Neural cell (in vitro differentiated cells): ENCODE data around the gene NTHL1. TPM values are rescaled to one million over a fixed set of nuclear protein-coding genes. Genes with fewer than 3 reads are reported as not detected.

Experiments
- H2AFZ ChIP-seq: fragments of 200-600, 300-800 bp; sonication (generic), shearing (Covaris generic); 2 replicates; pipeline ENCODE4 v1.6.0; 2014; ENCODE audit warnings: low read depth, mild to moderate bottlenecking, antibody characterized with exemption, low read length, moderate library complexity
- H3F3A ChIP-seq: fragments of 200-600 bp; shearing (Covaris generic); 2 replicates; pipeline ENCODE4 v1.6.1; 2016; ENCODE audit warnings: mild to moderate bottlenecking, moderate library complexity, mixed read lengths, antibody characterized with exemption, low read length; ENCODE audit not compliant: insufficient read depth, poor library complexity, severe bottlenecking
- H3K27ac ChIP-seq: fragments of 200-600, 300-800 bp; sonication (generic), shearing (Covaris generic); 2 replicates; pipeline ENCODE4 v1.5.1; 2014; ENCODE audit warnings: mild to moderate bottlenecking, low read length, moderate library complexity
- H3K27me3 ChIP-seq: fragments of 300-800, 200-600 bp; sonication (generic), shearing (Covaris generic); 2 replicates; pipeline ENCODE4 v1.6.0; 2014; ENCODE audit warnings: mild to moderate bottlenecking, low read depth, low read length, moderate library complexity; ENCODE audit not compliant: insufficient read depth
- H3K36me3 ChIP-seq: fragments of 300-800, 200-600 bp; sonication (generic), shearing (Covaris generic); 2 replicates; pipeline ENCODE4 v1.5.1; 2014; ENCODE audit warnings: mild to moderate bottlenecking, antibody characterized with exemption, low read length, moderate library complexity; ENCODE audit not compliant: insufficient read depth
- H3K4me2 ChIP-seq: fragments of 300-800, 200-600 bp; sonication (generic), shearing (Covaris generic); 2 replicates; pipeline ENCODE4 v1.6.0; 2014; ENCODE audit warnings: mild to moderate bottlenecking, low read length
- H3K4me3 ChIP-seq: fragments of 300-800, 200-600 bp; sonication (generic), shearing (Covaris generic); 2 replicates; pipeline ENCODE4 v1.5.1; 2014; ENCODE audit warnings: mild to moderate bottlenecking, low read length, moderate library complexity
- H3K79me2 ChIP-seq: fragments of 200-600 bp; shearing (Covaris generic); replicated peaks from 2 replicates; pipeline ENCODE4 v1.6.0; 2014; ENCODE audit warnings: mild to moderate bottlenecking, low read length, moderate library complexity; ENCODE audit not compliant: insufficient read depth
- H3K9ac ChIP-seq: fragments of 300-800, 200-600 bp; sonication (generic), shearing (Covaris generic); 2 replicates; pipeline ENCODE4 v1.6.1; 2016; ENCODE audit warnings: mild to moderate bottlenecking, low read length, mixed read lengths
- H3K9me2 ChIP-seq: fragments of 200-600 bp; shearing (Covaris generic); 2 replicates; pipeline ENCODE4 v1.6.1; 2016; ENCODE audit warnings: mild to moderate bottlenecking, low read length, mixed read lengths; ENCODE audit not compliant: insufficient read depth
- H3K9me3 ChIP-seq: fragments of 200-600, 300-800 bp; sonication (generic), shearing (Covaris generic); 2 replicates; pipeline ENCODE4 v1.6.1; 2016; ENCODE audit warnings: mild to moderate bottlenecking, mixed run types, low read length, moderate library complexity, mixed read lengths
- H4K20me1 ChIP-seq: fragments of 200-600 bp; shearing (Covaris generic); 2 replicates; pipeline ENCODE4 v1.6.1; 2016; ENCODE audit warnings: mild to moderate bottlenecking, mixed run types; ENCODE audit not compliant: insufficient read depth
- EP300 ChIP-seq: fragments of 450-650 bp; conservative IDR thresholded peaks from 2 replicates; pipeline ENCODE4 v1.6.1; 2014; ENCODE audit warnings: antibody characterized with exemption, mild to moderate bottlenecking, moderate library complexity; ENCODE audit not compliant: poor library complexity, severe bottlenecking
- EZH2 ChIP-seq: fragments of 200-600, 300-800 bp; shearing (Covaris generic), sonication (generic); IDR thresholded peaks from 2 replicates; pipeline ENCODE4 v1.6.1; 2014; ENCODE audit warnings: antibody characterized with exemption, low read length, borderline replicate concordance, mild to moderate bottlenecking; ENCODE audit not compliant: insufficient read depth, poor library complexity, severe bottlenecking
- MXI1 ChIP-seq: fragments of 450-650 bp; conservative IDR thresholded peaks from 2 replicates; pipeline ENCODE4 v1.6.1; 2014; ENCODE audit warnings: antibody characterized with exemption, mild to moderate bottlenecking; ENCODE audit not compliant: poor library complexity, severe bottlenecking
- POLR2AphosphoS5 ChIP-seq: IDR thresholded peaks from 2 replicates; pipeline ENCODE4 v1.6.1; 2012
- RAD21 ChIP-seq: fragments of 450-650 bp; conservative IDR thresholded peaks from 2 replicates; pipeline ENCODE4 v1.6.1; 2014; ENCODE audit warnings: antibody characterized with exemption, mild to moderate bottlenecking, moderate library complexity
- SMC3 ChIP-seq: fragments of 450-650 bp; conservative IDR thresholded peaks from 2 replicates; pipeline ENCODE4 v1.6.1; 2014; ENCODE audit warnings: antibody characterized with exemption, mild to moderate bottlenecking, moderate library complexity; ENCODE audit not compliant: poor library complexity
- TAF1 ChIP-seq: IDR thresholded peaks from 2 replicates; pipeline ENCODE4 v1.6.1; 2012; ENCODE audit warnings: low read depth
- polyA plus RNA-seq: library from polyadenylated mRNA; depleted of rRNA; stranded (reverse); fragments of >200 nt; gene quantifications from 2 replicates; pipeline ENCODE4 v1.2.3, GENCODE V29; 2014
- TF ChIP-seq, protein P1 (sequence below): IDR thresholded peaks from 2 replicates; pipeline ENCODE4 v1.6.1; 2012; ENCODE audit warnings: borderline replicate concordance
- TF ChIP-seq, protein P2 (sequence below): fragments of 450-650 bp; IDR thresholded peaks from 2 replicates; pipeline ENCODE4 v1.5.1; 2014; ENCODE audit warnings: antibody characterized with exemption, mild to moderate bottlenecking, moderate library complexity; ENCODE audit not compliant: poor library complexity, severe bottlenecking

The NTHL1 gene
- polyA plus RNA-seq, 1 donor from 2014 or later = 43.1 TPM

DNA sequence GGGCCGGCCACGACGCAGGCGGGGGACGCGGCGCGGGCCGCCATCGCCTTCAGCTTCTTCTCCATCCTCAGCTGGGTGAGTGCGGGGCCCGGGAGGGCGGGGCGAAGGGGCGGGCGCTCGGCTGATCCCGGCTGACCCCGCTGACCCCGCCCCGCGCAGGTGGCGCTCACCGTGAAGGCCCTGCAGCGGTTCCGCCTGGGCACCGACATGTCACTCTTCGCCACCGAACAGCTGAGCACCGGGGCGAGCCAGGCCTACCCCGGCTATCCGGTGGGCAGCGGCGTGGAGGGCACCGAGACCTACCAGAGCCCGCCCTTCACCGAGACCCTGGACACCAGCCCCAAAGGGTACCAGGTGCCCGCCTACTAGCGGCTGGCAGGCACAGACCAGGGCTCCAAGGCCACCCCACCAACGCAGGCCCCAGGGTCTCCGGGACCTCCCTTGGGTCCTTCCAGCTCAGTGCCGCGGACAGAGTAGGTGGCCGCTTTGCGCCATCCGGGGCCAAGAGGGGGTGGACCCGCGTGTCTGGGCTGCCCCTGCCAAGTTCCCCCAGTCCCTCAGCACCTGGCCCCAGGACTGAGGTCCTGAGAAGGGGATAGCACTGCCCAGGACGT lies 54.8 kb downstream of the NTHL1 start:
- no peaks in the 10 kb centered on the region for H3K36me3 ChIP-seq
- H3K27ac ChIP-seq = no peak overlapping the region
- H2AFZ ChIP-seq = no peak overlapping the region
- no peak overlapping the region for H3K9ac ChIP-seq
- no peaks in the 10 kb centered on the region for H3K9me3 ChIP-seq
- no peaks in the 10 kb centered on the region for H3F3A ChIP-seq
- H3K79me2 ChIP-seq = no peaks in the 10 kb centered on the region
- H4K20me1 ChIP-seq = no peaks in the 10 kb centered on the region
- TF ChIP-seq EZH2 = no peak
- TF ChIP-seq, protein P1, sequence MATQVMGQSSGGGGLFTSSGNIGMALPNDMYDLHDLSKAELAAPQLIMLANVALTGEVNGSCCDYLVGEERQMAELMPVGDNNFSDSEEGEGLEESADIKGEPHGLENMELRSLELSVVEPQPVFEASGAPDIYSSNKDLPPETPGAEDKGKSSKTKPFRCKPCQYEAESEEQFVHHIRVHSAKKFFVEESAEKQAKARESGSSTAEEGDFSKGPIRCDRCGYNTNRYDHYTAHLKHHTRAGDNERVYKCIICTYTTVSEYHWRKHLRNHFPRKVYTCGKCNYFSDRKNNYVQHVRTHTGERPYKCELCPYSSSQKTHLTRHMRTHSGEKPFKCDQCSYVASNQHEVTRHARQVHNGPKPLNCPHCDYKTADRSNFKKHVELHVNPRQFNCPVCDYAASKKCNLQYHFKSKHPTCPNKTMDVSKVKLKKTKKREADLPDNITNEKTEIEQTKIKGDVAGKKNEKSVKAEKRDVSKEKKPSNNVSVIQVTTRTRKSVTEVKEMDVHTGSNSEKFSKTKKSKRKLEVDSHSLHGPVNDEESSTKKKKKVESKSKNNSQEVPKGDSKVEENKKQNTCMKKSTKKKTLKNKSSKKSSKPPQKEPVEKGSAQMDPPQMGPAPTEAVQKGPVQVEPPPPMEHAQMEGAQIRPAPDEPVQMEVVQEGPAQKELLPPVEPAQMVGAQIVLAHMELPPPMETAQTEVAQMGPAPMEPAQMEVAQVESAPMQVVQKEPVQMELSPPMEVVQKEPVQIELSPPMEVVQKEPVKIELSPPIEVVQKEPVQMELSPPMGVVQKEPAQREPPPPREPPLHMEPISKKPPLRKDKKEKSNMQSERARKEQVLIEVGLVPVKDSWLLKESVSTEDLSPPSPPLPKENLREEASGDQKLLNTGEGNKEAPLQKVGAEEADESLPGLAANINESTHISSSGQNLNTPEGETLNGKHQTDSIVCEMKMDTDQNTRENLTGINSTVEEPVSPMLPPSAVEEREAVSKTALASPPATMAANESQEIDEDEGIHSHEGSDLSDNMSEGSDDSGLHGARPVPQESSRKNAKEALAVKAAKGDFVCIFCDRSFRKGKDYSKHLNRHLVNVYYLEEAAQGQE = no peak
- no peak for TF ChIP-seq RAD21
- no peak for TF ChIP-seq MXI1
- no peak for TF ChIP-seq TAF1
- H3K9me2 ChIP-seq = no peaks in the 10 kb centered on the region
- H3K4me3 ChIP-seq = peak overlapping the region; percentile 31
- H3K27me3 ChIP-seq = peaks cover 21% of the 10 kb centered on the region
- no peak overlapping the region for H3K4me2 ChIP-seq

DNA sequence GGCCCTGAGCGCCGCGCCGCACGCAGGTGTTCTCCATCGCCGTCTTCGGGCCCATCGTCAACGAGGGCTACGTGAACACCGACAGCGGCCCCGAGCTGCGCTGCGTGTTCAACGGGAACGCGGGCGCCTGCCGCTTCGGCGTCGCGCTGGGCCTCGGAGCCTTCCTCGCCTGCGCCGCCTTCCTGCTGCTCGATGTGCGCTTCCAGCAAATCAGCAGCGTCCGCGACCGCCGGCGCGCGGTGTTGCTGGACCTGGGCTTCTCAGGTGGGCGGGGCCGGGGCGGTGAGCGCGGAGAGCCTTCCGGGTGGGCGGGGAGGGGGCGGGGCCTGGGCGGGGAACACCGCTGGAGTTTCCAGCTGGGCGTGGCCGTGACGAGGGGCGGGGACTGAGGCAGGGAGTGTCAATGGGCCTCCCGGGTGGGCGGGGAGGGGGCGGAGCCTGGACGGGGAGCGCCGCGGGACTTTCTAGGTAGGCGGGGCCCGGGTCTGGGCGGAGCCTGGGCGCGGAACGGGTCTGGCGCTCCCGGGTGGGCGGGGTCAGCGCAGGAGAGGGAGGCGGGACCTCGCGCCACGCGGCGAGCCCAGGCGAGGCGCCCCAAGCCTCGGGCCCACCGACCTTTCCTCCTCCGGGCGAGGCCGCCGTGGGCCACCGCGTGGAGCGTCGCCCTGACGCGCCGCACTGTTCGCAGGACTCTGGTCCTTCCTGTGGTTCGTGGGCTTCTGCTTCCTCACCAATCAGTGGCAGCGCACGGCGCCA lies 55.5 kb downstream of the NTHL1 start:
- Histone ChIP-seq H2AFZ (no peak overlapping the region), H3K36me3 (no peaks in the 10 kb centered on the region), H3K9me3 (no peaks in the 10 kb centered on the region), H3K27ac (no peak overlapping the region), H3K9ac (no peak overlapping the region), H3K9me2 (no peaks in the 10 kb centered on the region), H3K27me3 (peaks cover 21% of the 10 kb centered on the region), H3K79me2 (no peaks in the 10 kb centered on the region), H3K4me2 (no peak overlapping the region), H4K20me1 (no peaks in the 10 kb centered on the region), H3F3A (no peaks in the 10 kb centered on the region), H3K4me3 (peak overlapping the region; percentile 88)
- TF ChIP-seq SMC3 = no peak
- TF ChIP-seq, protein P2, sequence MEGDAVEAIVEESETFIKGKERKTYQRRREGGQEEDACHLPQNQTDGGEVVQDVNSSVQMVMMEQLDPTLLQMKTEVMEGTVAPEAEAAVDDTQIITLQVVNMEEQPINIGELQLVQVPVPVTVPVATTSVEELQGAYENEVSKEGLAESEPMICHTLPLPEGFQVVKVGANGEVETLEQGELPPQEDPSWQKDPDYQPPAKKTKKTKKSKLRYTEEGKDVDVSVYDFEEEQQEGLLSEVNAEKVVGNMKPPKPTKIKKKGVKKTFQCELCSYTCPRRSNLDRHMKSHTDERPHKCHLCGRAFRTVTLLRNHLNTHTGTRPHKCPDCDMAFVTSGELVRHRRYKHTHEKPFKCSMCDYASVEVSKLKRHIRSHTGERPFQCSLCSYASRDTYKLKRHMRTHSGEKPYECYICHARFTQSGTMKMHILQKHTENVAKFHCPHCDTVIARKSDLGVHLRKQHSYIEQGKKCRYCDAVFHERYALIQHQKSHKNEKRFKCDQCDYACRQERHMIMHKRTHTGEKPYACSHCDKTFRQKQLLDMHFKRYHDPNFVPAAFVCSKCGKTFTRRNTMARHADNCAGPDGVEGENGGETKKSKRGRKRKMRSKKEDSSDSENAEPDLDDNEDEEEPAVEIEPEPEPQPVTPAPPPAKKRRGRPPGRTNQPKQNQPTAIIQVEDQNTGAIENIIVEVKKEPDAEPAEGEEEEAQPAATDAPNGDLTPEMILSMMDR = peak; percentile 10

DNA sequence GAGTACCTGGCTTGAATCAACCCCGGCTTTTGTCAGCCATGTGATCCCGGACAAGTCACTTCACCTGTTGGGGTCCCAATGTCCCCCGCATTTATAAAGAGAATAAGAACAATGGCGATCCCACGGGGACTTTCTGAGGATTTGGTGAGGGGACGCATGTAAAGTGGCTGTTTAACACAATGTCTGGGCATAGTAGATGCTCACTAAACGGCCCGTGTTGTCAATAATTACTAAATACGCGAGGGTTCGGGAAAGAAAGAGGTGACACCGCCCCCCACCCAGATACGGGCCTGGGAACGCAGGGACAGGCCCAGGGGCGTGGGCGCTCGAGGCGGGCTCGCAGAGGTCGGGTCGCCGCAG lies 56.1 kb downstream of the NTHL1 start:
- Histone ChIP-seq H3K36me3 (no peaks in the 10 kb centered on the region), H3K27ac (no peak overlapping the region), H3K4me3 (peak overlapping the region; percentile 88), H3K27me3 (peaks cover 21% of the 10 kb centered on the region), H3K9ac (no peak overlapping the region), H2AFZ (no peak overlapping the region), H3K79me2 (no peaks in the 10 kb centered on the region), H3K4me2 (no peak overlapping the region), H3K9me3 (no peaks in the 10 kb centered on the region), H3F3A (no peaks in the 10 kb centered on the region), H3K9me2 (no peaks in the 10 kb centered on the region), H4K20me1 (no peaks in the 10 kb centered on the region)
- TF ChIP-seq RAD21 (no peak), EP300 (no peak), TAF1 (no peak), MXI1 (no peak), EZH2 (no peak), SMC3 (no peak), POLR2AphosphoS5 (no peak)
- TF ChIP-seq, protein P2 = no peak
- TF ChIP-seq, protein P1 = no peak
